ENCODE data around the gene FBXO34.

DNA sequence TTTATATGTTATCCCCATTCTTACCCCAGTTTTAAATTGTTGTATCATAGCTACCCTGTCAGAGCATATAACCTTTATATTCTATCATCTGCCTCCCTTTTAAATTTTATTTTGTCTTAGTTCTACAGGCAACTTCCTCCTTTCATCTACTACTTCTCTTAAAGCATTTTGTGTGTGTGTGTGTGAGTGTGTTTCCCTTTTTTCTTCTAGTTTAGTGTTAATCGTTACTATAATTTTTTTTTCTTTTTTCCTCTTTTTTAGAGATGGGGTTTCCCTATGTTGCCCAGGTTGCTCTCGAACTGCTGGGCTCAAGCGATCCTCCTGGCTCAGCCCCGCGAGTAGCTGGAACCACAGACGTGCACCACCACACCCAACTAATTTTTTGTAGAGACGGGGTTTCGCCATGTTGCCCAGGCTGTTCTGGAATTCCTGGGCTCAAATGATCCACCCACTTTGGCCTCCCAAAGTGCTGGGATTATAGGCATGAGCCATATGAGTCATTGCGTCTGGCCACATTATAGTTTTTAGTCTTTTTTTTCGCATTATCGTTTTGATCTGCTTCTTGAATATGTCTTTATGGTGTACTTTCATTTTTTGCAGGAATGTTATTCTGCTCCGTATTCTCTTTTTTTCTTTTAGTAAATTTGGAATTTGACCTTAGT lies 33.1 kb upstream of the FBXO34 start:
- TF ChIP-seq CREB1 (IDR thresholded peaks at IDR 0.05; ENCODE audit: low read depth) (no peak), EP300 (IDR thresholded peaks at IDR 0.05; ENCODE audit: borderline replicate concordance) (no peak), TCF12 (IDR thresholded peaks at IDR 0.05; ENCODE audit: low read depth) (no peak), REST (IDR thresholded peaks at IDR 0.05; ENCODE audit: low read depth) (no peak)

All from Ishikawa (cell line).